Calu3 (cell line): ENCODE results near the gene ABCA2. TPM values are rescaled to one million over a fixed set of nuclear protein-coding genes. Genes with fewer than 3 reads are reported as not detected.

Experiments
- BruUV-seq: library from RNA; stranded (reverse); fragments of 400-500 nt; replicated peaks from 2 replicates; lab custom pipeline; 2021; lab: Mats Ljungman, UMichigan
- CTCF ChIA-PET: fragments of 300-600 bp; sonication (Branson Sonifier 250); formaldehyde crosslinking; loops from one replicate; lab custom pipeline; 2022; ENCODE audit warnings: antibody characterized with exemption; lab: Charles Lee
- DNase-seq: peaks from one replicate; pipeline ENCODE4 v3.0.0; 2022
- H3K27ac Mint-ChIP-seq: one replicate; pipeline ENCODE4 v1.8.0; 2022; ENCODE audit warnings: mixed read lengths; ENCODE audit not compliant: unreplicated experiment
- H3K27me3 Mint-ChIP-seq: one replicate; pipeline ENCODE4 v1.8.0; 2022; ENCODE audit warnings: mixed read lengths; ENCODE audit not compliant: unreplicated experiment
- H3K36me3 Mint-ChIP-seq: one replicate; pipeline ENCODE4 v1.8.0; 2022; ENCODE audit warnings: mild to moderate bottlenecking, moderate library complexity, mixed read lengths; ENCODE audit not compliant: insufficient read depth, unreplicated experiment
- H3K4me1 Mint-ChIP-seq: one replicate; pipeline ENCODE4 v1.8.0; 2022; ENCODE audit warnings: mild to moderate bottlenecking, low read depth, mixed read lengths; ENCODE audit not compliant: unreplicated experiment
- H3K4me3 Mint-ChIP-seq: one replicate; pipeline ENCODE4 v1.8.0; 2022; ENCODE audit warnings: mild to moderate bottlenecking, low read depth, moderate library complexity, mixed read lengths; ENCODE audit not compliant: unreplicated experiment
- H3K9me3 Mint-ChIP-seq: one replicate; pipeline ENCODE4 v1.8.0; 2022; ENCODE audit warnings: low read depth, mixed read lengths; ENCODE audit not compliant: unreplicated experiment
- CTCF ChIP-seq: fragments of 200-600 bp; IDR thresholded peaks from one replicate; pipeline ENCODE4 v1.8.0; 2022; ENCODE audit warnings: antibody characterized with exemption; ENCODE audit not compliant: unreplicated experiment
- intact Hi-C: fragments of 100-400 bp; cut with micrococcal nuclease; formaldehyde crosslinking; loops from one replicate; pipeline ENCODE4 v1.10.0; 2022; ENCODE audit not compliant: unreplicated experiment
- total RNA-seq: library from RNA; stranded (reverse); gene quantifications from 2 replicates; pipeline ENCODE4 v1.2.3, GENCODE V29; 2022

Gene ABCA2
- total RNA-seq, 1 experiment from 2014 or later = 47.6 TPM

GRCh38 chr9:137018761-137019559, 9.1 kb downstream of the ABCA2 start:
- intact Hi-C loops = no loop called here
- H3K27me3 Mint-ChIP-seq = no peaks in the 10 kb centered on the region
- H3K36me3 Mint-ChIP-seq = peaks cover 20% of the 10 kb centered on the region
- CTCF ChIA-PET = interaction anchor here (0.6 kb wide), 1 partner anchor 81 kb away, joined by 5 read pairs; no protein-coding TSS in a partner anchor
- no peak overlapping the region for H3K27ac Mint-ChIP-seq
- H3K9me3 Mint-ChIP-seq = no peaks in the 10 kb centered on the region
- no peak for DNase-seq
- H3K4me1 Mint-ChIP-seq = no peaks in the 10 kb centered on the region
- no peak overlapping the region for H3K4me3 Mint-ChIP-seq
- TF ChIP-seq CTCF = no peak
- BruUV-seq = no TSS peak

- no TSS peak for BruUV-seq
- CTCF ChIA-PET = interaction anchor here (0.5 to 1.0 kb wide), 3 partner anchors 12 to 256 kb away, joined by 3 to 5 read pairs (median 3); no protein-coding TSS in a partner anchor
- no peak for TF ChIP-seq CTCF
Measured at GRCh38 chr9:137017791-137018497, 10.1 kb downstream of the ABCA2 start.

GRCh38 chr9:137017071-137017470, 11.0 kb downstream of the ABCA2 start:
- no peak for TF ChIP-seq CTCF
- H3K4me3 Mint-ChIP-seq = no peak overlapping the region
- CTCF ChIA-PET = interaction anchor here (1.0 kb wide), 1 partner anchor 12 kb away, joined by 3 read pairs; no protein-coding TSS in a partner anchor
- no peaks in the 10 kb centered on the region for H3K9me3 Mint-ChIP-seq
- BruUV-seq = no TSS peak
- H3K27me3 Mint-ChIP-seq = no peaks in the 10 kb centered on the region
- H3K27ac Mint-ChIP-seq = no peak overlapping the region
- no peak for DNase-seq
- H3K4me1 Mint-ChIP-seq = no peaks in the 10 kb centered on the region
- peaks cover 15% of the 10 kb centered on the region for H3K36me3 Mint-ChIP-seq
- intact Hi-C loops = no loop called here

More at GRCh38 chr9:137017791-137018497, 10.1 kb downstream of the ABCA2 start:
- H3K27ac Mint-ChIP-seq = no peak overlapping the region
- H3K4me3 Mint-ChIP-seq = no peak overlapping the region
- intact Hi-C loops = no loop called here
- H3K4me1 Mint-ChIP-seq = no peaks in the 10 kb centered on the region
- no peaks in the 10 kb centered on the region for H3K27me3 Mint-ChIP-seq
- no peak for DNase-seq
- H3K9me3 Mint-ChIP-seq = no peaks in the 10 kb centered on the region
- peaks cover 18% of the 10 kb centered on the region for H3K36me3 Mint-ChIP-seq

GRCh38 chr9:137016436-137016835, 11.6 kb downstream of the ABCA2 start:
- Mint-ChIP-seq H3K27me3 (no peaks in the 10 kb centered on the region), H3K36me3 (peaks cover 14% of the 10 kb centered on the region), H3K4me3 (no peak overlapping the region), H3K27ac (no peak overlapping the region), H3K9me3 (no peaks in the 10 kb centered on the region), H3K4me1 (no peaks in the 10 kb centered on the region)
- TF ChIP-seq CTCF = no peak
- BruUV-seq = no TSS peak
- DNase-seq = no peak
- intact Hi-C loops = no loop called here
- CTCF ChIA-PET = no interaction called here
